ENCODE data around the gene TRPC5OS. TPM values are rescaled to one million over a fixed set of nuclear protein-coding genes. Genes with fewer than 3 reads are reported as not detected.

Gene TRPC5OS
- total and polyA plus RNA-seq, 2 donors = 0.05 to 0.09 TPM

Other genes with a start within 250 kb of the TRPC5OS start
- 30.4 TPM for gene ALG13, start 195.0 kb upstream of the TRPC5OS start, total RNA-seq
- gene ALG13, start 195.0 kb upstream of the TRPC5OS start, polyA plus RNA-seq = 54.6 TPM
- gene TRPC5, start 206.6 kb downstream of the TRPC5OS start, total RNA-seq = under 0.01 TPM
- gene TRPC5, start 206.6 kb downstream of the TRPC5OS start, polyA plus RNA-seq = under 0.01 TPM
- not detected for gene RTL4, start 206.8 kb downstream of the TRPC5OS start, total RNA-seq
- gene RTL4, start 206.8 kb downstream of the TRPC5OS start, polyA plus RNA-seq = not detected